Thymus (tissue), 11 donors: ENCODE data around the gene SLC12A5. TPM values are rescaled to one million over a fixed set of nuclear protein-coding genes. Genes with fewer than 3 reads are reported as not detected.
A peak's percentile ranks its signal among the peaks of the same experiment; 100 is the strongest.

Experiments
- DNase-seq, 9 donors: peaks; one replicate each; pipeline ENCODE4 v3.0.0-alpha.2; 2013; ENCODE audit warnings: low spot score in 9 of 9, low read depth in 6 of 9, missing footprints in 1 of 9
- H3K27ac ChIP-seq, 2 donors: one replicate each; pipeline ENCODE4 v1.5.1; 2013; ENCODE audit warnings: control low read depth in 1 of 2, low read depth in 1 of 2, low read length in 1 of 2, mild to moderate bottlenecking in 1 of 2, moderate library complexity in 1 of 2
- H3K27me3 ChIP-seq, 2 donors: one replicate each; pipeline ENCODE4 v1.5.1; 2013; ENCODE audit warnings: low read length in 1 of 2; ENCODE audit not compliant: control insufficient read depth in 2 of 2, insufficient read depth in 1 of 2
- H3K36me3 ChIP-seq, 2 donors: one replicate each; pipeline ENCODE4 v1.5.1; 2013; ENCODE audit warnings: low read length in 1 of 2, mild to moderate bottlenecking in 1 of 2, moderate library complexity in 1 of 2; ENCODE audit not compliant: control insufficient read depth in 2 of 2, insufficient read depth in 2 of 2
- H3K4me1 ChIP-seq, 2 donors: one replicate each; pipeline ENCODE4 v1.5.1; 2013; ENCODE audit warnings: low read length in 2 of 2; ENCODE audit not compliant: control insufficient read depth in 2 of 2, insufficient read depth in 2 of 2
- H3K4me3 ChIP-seq, 2 donors: one replicate each; pipeline ENCODE4 v1.5.1; 2013; ENCODE audit warnings: low read length in 2 of 2, control low read depth in 1 of 2, mild to moderate bottlenecking in 1 of 2
- H3K9me3 ChIP-seq, 2 donors: one replicate each; pipeline ENCODE4 v1.5.1; 2013; ENCODE audit warnings: low read length in 1 of 2, mild to moderate bottlenecking in 1 of 2; ENCODE audit not compliant: control insufficient read depth in 2 of 2, insufficient read depth in 1 of 2
- WGBS: extraction: QIAGEN DNeasy Blood & Tissue Kit; methylation state at CpG from one replicate; pipeline ENCODE4 v1.1.7; 2013; 5-methylcytosine and 5-hydroxymethylcytosine counted together
- polyA plus RNA-seq: library from polyadenylated mRNA; stranded (reverse); fragments of 200-250 nt; gene quantifications from one replicate; pipeline ENCODE4 v1.2.3, GENCODE V29; 2013
- total RNA-seq: library from RNA; stranded (reverse); fragments of 120-200 nt; gene quantifications from one replicate; pipeline ENCODE4 v1.2.4, GENCODE V29; 2013
- donor health status: healthy.

Gene SLC12A5
- total and polyA plus RNA-seq, 2 donors = 0.90 to 4.0 TPM

DNA sequence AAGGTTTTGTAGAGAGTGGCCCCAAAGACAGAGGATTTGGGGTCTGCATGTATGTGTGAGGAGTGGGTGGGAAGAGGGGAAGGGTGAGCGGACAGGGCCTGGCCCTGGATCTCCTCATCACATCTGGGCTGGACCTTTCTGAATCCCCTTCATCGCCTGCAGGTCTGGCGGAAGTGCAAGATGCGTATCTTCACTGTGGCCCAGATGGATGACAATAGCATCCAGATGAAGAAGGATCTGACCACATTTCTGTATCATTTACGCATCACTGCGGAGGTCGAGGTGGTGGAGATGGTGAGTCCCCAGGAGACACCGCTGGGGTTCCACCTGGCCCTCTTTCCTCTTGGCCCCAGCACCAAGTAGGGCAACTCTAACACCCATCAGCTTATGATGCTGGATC, 24.4 kb downstream of the SLC12A5 start:
- Histone ChIP-seq H3K36me3 (no peaks in the 10 kb centered on the region), H3K9me3 (peaks cover 0 to 3% of the 10 kb centered on the region in 2 donors), H3K27ac (no peak overlapping the region), H3K4me1 (peaks cover 0 to 4% of the 10 kb centered on the region in 2 donors), H3K4me3 (no peak overlapping the region), H3K27me3 (peaks cover 19 to 34% of the 10 kb centered on the region in 2 donors)
- DNase-seq = no peak
- WGBS = 93% methylated on average over 8 of the region's 8 CpGs

GRCh38 chr20:46054606-46055005, 25.6 kb downstream of the SLC12A5 start:
- no peak for DNase-seq
- Histone ChIP-seq H3K27ac (no peak overlapping the region), H3K4me1 (peaks cover 3 to 5% of the 10 kb centered on the region in 2 donors), H3K36me3 (peaks cover 0 to under 1% of the 10 kb centered on the region in 2 donors), H3K9me3 (peaks cover 0 to 3% of the 10 kb centered on the region in 2 donors), H3K4me3 (no peak overlapping the region), H3K27me3 (peaks cover 29 to 44% of the 10 kb centered on the region in 2 donors)
- 54% methylated on average over 6 of the region's 6 CpGs for WGBS

DNA sequence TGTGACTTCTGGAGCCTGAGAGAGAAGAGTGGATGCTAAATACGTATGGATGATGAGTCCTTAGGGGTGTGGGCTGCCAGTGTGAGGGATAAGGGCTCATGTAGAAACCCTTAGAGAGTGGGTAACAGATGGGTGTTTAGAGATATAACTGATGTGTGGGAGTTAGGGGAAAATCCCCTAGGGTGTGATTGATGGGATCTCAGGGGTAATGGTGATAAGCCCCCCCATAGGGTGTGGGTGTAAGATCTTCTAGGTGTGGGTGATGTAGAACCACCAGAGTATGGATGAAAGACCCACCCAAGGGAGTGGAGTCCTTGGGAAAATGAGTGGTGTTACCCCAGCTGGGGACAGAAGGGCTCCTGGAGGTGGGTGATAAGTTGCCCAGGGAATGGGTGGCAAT, 26.3 kb downstream of the SLC12A5 start:
- H3K4me3 ChIP-seq = no peak overlapping the region
- peaks cover 3 to 7% of the 10 kb centered on the region in 2 donors for H3K36me3 ChIP-seq
- 52% methylated on average over 1 of the region's 1 CpG for WGBS
- no peak for DNase-seq
- H3K27ac ChIP-seq = no peak overlapping the region
- peaks cover 0 to 3% of the 10 kb centered on the region in 2 donors for H3K9me3 ChIP-seq
- H3K27me3 ChIP-seq = peaks cover 29 to 48% of the 10 kb centered on the region in 2 donors
- peaks cover 3 to 5% of the 10 kb centered on the region in 2 donors for H3K4me1 ChIP-seq

DNA sequence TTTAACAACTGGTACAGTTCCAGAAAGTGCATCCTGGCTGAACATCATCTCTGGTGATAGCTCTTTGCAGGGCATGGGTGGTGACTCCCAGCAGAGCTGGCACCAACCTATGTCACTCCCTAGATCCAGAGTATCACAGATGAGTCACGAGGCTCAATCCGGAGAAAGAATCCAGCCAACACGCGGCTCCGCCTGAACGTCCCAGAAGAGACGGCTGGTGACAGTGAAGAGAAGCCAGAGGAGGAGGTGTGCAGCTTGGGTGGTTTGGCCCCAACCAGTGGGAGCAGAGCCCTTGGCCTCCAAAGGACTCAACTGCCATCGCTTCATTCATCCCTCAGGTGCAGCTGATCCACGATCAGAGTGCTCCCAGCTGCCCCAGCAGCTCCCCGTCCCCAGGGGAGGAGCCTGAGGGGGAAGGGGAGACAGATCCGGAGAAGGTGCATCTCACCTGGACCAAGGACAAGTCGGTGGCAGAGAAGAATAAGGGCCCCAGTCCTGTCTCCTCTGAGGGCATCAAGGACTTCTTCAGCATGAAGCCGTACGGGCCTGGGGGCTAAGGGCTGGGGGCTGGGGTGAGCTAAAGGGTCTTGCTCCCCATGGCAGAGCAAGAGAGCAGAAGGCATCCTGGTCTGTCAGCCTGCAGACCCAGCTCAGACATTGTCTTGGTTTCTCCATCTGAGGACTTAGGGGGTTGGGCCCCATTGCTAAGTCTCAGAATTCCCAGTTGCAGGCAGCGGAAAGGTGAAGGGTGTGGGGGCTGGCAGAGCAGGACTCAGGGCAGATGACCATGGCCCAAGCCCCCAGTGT, 27.2 kb downstream of the SLC12A5 start:
- Histone ChIP-seq H3K4me1 (peaks cover 3 to 5% of the 10 kb centered on the region in 2 donors), H3K4me3 (no peak overlapping the region), H3K27ac (no peak overlapping the region), H3K36me3 (peaks cover 11 to 12% of the 10 kb centered on the region in 2 donors), H3K27me3 (peaks cover 29 to 49% of the 10 kb centered on the region in 2 donors), H3K9me3 (peaks cover 0 to 3% of the 10 kb centered on the region in 2 donors)
- DNase-seq = no peak
- 87% methylated on average over 15 of the region's 15 CpGs for WGBS

- WGBS = 20% methylated on average over 65 of the region's 65 CpGs
- H3K27me3 ChIP-seq = peaks cover 29 to 49% of the 10 kb centered on the region in 2 donors
- DNase-seq = peak in 6 of 9 donors; percentile 18 to 44 (median 26)
Measured at GRCh38 chr20:46056970-46057855, 28.2 kb downstream of the SLC12A5 start.

DNA sequence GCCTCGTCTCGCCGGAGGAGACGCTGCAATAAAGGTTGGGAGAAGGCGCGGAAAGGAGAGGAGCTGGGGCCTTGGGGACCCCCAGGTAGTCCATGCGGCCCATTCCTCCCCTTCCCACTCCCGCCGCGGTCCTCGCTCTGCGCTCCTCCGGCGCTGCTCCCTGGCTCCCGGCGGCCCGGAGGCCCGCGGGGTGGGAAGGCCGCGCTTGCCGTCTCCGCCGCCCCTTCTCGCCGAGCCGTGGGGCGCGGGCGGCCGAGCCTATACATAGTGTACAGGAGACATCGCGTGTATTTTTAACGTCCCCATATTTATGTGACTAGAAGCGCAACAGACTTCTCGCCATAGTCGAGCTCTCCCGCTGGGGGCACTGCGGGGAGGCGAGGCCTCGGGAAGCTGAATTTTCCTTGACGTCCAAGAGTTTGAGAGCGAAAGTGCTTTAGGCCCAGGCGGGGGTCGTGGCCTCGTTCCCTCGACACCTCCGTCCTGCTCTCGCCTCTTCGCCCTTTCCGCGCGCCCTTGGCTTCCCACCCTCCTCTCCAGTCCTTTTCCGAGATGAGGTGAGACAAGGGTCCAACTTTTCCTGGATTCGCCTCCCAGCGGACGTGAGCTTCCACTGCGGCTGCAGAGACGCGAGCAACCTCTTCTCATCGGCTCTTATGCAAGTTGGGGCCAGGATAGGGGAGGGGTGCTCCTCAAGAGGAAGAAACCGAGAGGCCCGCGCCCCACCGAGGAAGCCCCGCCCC, 29.0 kb downstream of the SLC12A5 start:
- DNase-seq = peak in 2 of 9 donors; percentile 15 to 34
- 9% methylated on average over 66 of the region's 66 CpGs for WGBS
- Histone ChIP-seq H3K9me3 (peaks cover 0 to 3% of the 10 kb centered on the region in 2 donors), H3K4me3 (no peak overlapping the region), H3K4me1 (peaks cover 3 to 5% of the 10 kb centered on the region in 2 donors), H3K27ac (no peak overlapping the region), H3K36me3 (peaks cover 29% of the 10 kb centered on the region in 2 donors), H3K27me3 (peaks cover 29 to 47% of the 10 kb centered on the region in 2 donors)

More at GRCh38 chr20:46056970-46057855, 28.2 kb downstream of the SLC12A5 start:
- H3K4me1 ChIP-seq = peaks cover 3 to 5% of the 10 kb centered on the region in 2 donors
- no peak overlapping the region for H3K4me3 ChIP-seq
- H3K9me3 ChIP-seq = peaks cover 0 to 3% of the 10 kb centered on the region in 2 donors
- H3K27ac ChIP-seq = no peak overlapping the region
- H3K36me3 ChIP-seq = peaks cover 21% of the 10 kb centered on the region in 2 donors

- Histone ChIP-seq H3K4me3 (no peak overlapping the region), H3K9me3 (peaks cover 1 to 3% of the 10 kb centered on the region in 2 donors), H3K27me3 (peaks cover 29 to 47% of the 10 kb centered on the region in 2 donors), H3K27ac (no peak overlapping the region), H3K4me1 (peaks cover 3 to 5% of the 10 kb centered on the region in 2 donors), H3K36me3 (peaks cover 36% of the 10 kb centered on the region in 2 donors)
- 29% methylated on average over 35 of the region's 35 CpGs for WGBS
- peak in 1 of 9 donors; percentile 8 for DNase-seq
Measured at GRCh38 chr20:46058599-46059281, 29.7 kb downstream of the SLC12A5 start.

- peak in 1 of 9 donors; percentile 18 for DNase-seq
- Histone ChIP-seq H3K4me3 (no peak overlapping the region), H3K4me1 (peaks cover 3 to 5% of the 10 kb centered on the region in 2 donors)
Measured at GRCh38 chr20:46060301-46060881, 31.4 kb downstream of the SLC12A5 start.

More at GRCh38 chr20:46060301-46060881, 31.4 kb downstream of the SLC12A5 start:
- peaks cover 29 to 43% of the 10 kb centered on the region in 2 donors for H3K27me3 ChIP-seq
- H3K9me3 ChIP-seq = peaks cover 1 to 3% of the 10 kb centered on the region in 2 donors
- H3K27ac ChIP-seq = no peak overlapping the region
- H3K36me3 ChIP-seq = peaks cover 52 to 53% of the 10 kb centered on the region in 2 donors
- WGBS = 79% methylated on average over 2 of the region's 2 CpGs
